Head of caudate nucleus (tissue), 42 donors: ENCODE data around the gene RBPJL.
A peak's percentile ranks its signal among the peaks of the same experiment; 100 is the strongest.

Experiments used
- DNase-seq, 42 donors: peaks; one replicate each; pipeline versions ENCODE4 v3.0.0 to v3.0.0-alpha.2; 2020 to 2021; ENCODE audit warnings: mixed read lengths in 7 of 42
- intact Hi-C: fragments of 100-400 bp; cut with DNase I; formaldehyde crosslinking; loops from one replicate; pipeline ENCODE4 v1.15.0; 2022

RBPJL gene

GRCh38 chr20:45306431-45306982 is at the start of gene RBPJL:
RBPJL (plus strand) TSS chr20:45306840; CDS start chr20:45306923, 83 bp downstream.
- intact Hi-C loops, result no loop called here

GRCh38 chr20:45257161-45257560 is 49.5 kb upstream of the RBPJL start:
- intact Hi-C loops, result no loop called here
- DNase-seq, result no peak

More at GRCh38 chr20:45306431-45306982, at the start of gene RBPJL:
- peak in 10 of 42 donors; percentile 21 to 57 (median 44) for DNase-seq

GRCh38 chr20:45257711-45258110 is 48.9 kb upstream of the RBPJL start:
- DNase-seq, result no peak
- intact Hi-C loops, result no loop called here

- intact Hi-C loops, result no loop called here
- DNase-seq, result no peak
Observed at GRCh38 chr20:45258259-45258658, 48.4 kb upstream of the RBPJL start.

- intact Hi-C loops, result no loop called here
- DNase-seq, result no peak
Observed at GRCh38 chr20:45258664-45259063, 48.0 kb upstream of the RBPJL start.

- intact Hi-C loops, result no loop called here
- no peak for DNase-seq
Observed at GRCh38 chr20:45263556-45264266, 42.9 kb upstream of the RBPJL start.

GRCh38 chr20:45266977-45267376 is 39.7 kb upstream of the RBPJL start:
- no peak for DNase-seq
- intact Hi-C loops, result no loop called here

- DNase-seq, result peak in 1 of 42 donors; percentile 7
- intact Hi-C loops, result no loop called here
Observed at GRCh38 chr20:45268531-45268930, 38.1 kb upstream of the RBPJL start.

- DNase-seq, result no peak
- intact Hi-C loops, result no loop called here
Observed at GRCh38 chr20:45269056-45269455, 37.6 kb upstream of the RBPJL start.

GRCh38 chr20:45269754-45270270 is 36.8 kb upstream of the RBPJL start:
- intact Hi-C loops, result no loop called here
- peak in 1 of 42 donors; percentile 18 for DNase-seq

GRCh38 chr20:45275338-45275737 is 31.3 kb upstream of the RBPJL start:
- no peak for DNase-seq
- intact Hi-C loops, result no loop called here

GRCh38 chr20:45279992-45280391 is 26.6 kb upstream of the RBPJL start:
- DNase-seq, result no peak
- intact Hi-C loops, result no loop called here

GRCh38 chr20:45282700-45283550 is 23.7 kb upstream of the RBPJL start:
- intact Hi-C loops, result no loop called here
- DNase-seq, result no peak

GRCh38 chr20:45283551-45284057 is 23.0 kb upstream of the RBPJL start:
- intact Hi-C loops, result no loop called here
- no peak for DNase-seq

GRCh38 chr20:45288376-45288775 is 18.3 kb upstream of the RBPJL start:
- intact Hi-C loops, result no loop called here
- DNase-seq, result no peak

- intact Hi-C loops, result no loop called here
- DNase-seq, result no peak
Observed at GRCh38 chr20:45288860-45289259, 17.8 kb upstream of the RBPJL start.

- DNase-seq, result no peak
- intact Hi-C loops, result loop anchor here (10.0 kb wide), 1 partner anchor 285 kb away; no protein-coding TSS in a partner anchor
Observed at GRCh38 chr20:45289942-45290676, 16.5 kb upstream of the RBPJL start.

- intact Hi-C loops, result loop anchor here (10.0 kb wide), 1 partner anchor 286 kb away; no protein-coding TSS in a partner anchor
Observed at GRCh38 chr20:45290677-45291355, 15.8 kb upstream of the RBPJL start.

More at GRCh38 chr20:45290677-45291355, 15.8 kb upstream of the RBPJL start:
- DNase-seq, result peak; percentile 35 to 93 (median 83)
